A673 (cell line): ENCODE measurements around the gene TTC12. TPM values are rescaled to one million over a fixed set of nuclear protein-coding genes. Genes with fewer than 3 reads are reported as not detected.

Experiments used
- BruUV-seq: library from RNA; stranded (reverse); fragments of 400-500 nt; replicated peaks from 2 replicates; lab custom pipeline; 2021; lab: Mats Ljungman, UMichigan
- CTCF ChIA-PET: fragments of 300-600 bp; sonication (Branson Sonifier 250); formaldehyde crosslinking; loops from one replicate; lab custom pipeline; 2022; ENCODE audit warnings: antibody characterized with exemption; lab: Charles Lee
- POLR2A ChIA-PET: fragments of 300-600 bp; sonication (Branson Sonifier 250); formaldehyde crosslinking; loops from one replicate; lab custom pipeline; 2022; ENCODE audit warnings: antibody characterized with exemption; ENCODE audit not compliant: low non-redundant PET; lab: Charles Lee
- DNase-seq: peaks from one replicate; pipeline ENCODE4 v3.0.0-alpha.2; 2015; ENCODE audit warnings: low spot score
- H3K27ac ChIP-seq: fragments of 200-600 bp; sonication (generic); 2 replicates; pipeline ENCODE4 v1.5.1; 2016; ENCODE audit warnings: mixed run types, low read depth, mild to moderate bottlenecking, mixed read lengths, antibody characterized with exemption, low read length; ENCODE audit not compliant: poor library complexity, severe bottlenecking
- H3K27me3 ChIP-seq: fragments of 200-600 bp; sonication (generic); replicated peaks from 2 replicates; pipeline ENCODE4 v1.6.1; 2017; ENCODE audit warnings: mixed run types, low read depth, mild to moderate bottlenecking, mixed read lengths, antibody characterized with exemption, low read length; ENCODE audit not compliant: insufficient read depth, poor library complexity
- H3K36me3 ChIP-seq: fragments of 200-600 bp; sonication (generic); 2 replicates; pipeline ENCODE4 v1.6.1; 2016; ENCODE audit warnings: mixed run types, mild to moderate bottlenecking, mixed read lengths, antibody characterized with exemption, low read length; ENCODE audit not compliant: insufficient read depth, poor library complexity, severe bottlenecking
- H3K4me1 ChIP-seq: fragments of 200-600 bp; sonication (generic); 2 replicates; pipeline ENCODE4 v1.6.1; 2017; ENCODE audit warnings: mixed run types, mild to moderate bottlenecking, mixed read lengths, antibody characterized with exemption, low read length; ENCODE audit not compliant: insufficient read depth, poor library complexity, severe bottlenecking
- H3K4me3 ChIP-seq: fragments of 200-600 bp; sonication (generic); 2 replicates; pipeline ENCODE4 v1.5.1; 2016; ENCODE audit warnings: low read depth, mixed run types, mild to moderate bottlenecking, mixed read lengths, low read length; ENCODE audit not compliant: poor library complexity, severe bottlenecking
- H3K9me3 ChIP-seq: fragments of 200-600 bp; sonication (generic); 2 replicates; pipeline ENCODE4 v1.6.1; 2016; ENCODE audit warnings: mixed run types, low read depth, mild to moderate bottlenecking, mixed read lengths, antibody characterized with exemption, low read length; ENCODE audit not compliant: poor library complexity, severe bottlenecking
- CTCF ChIP-seq: fragments of 300-800, 200-600 bp; sonication (generic); conservative IDR thresholded peaks from 2 replicates; pipeline ENCODE4 v1.5.1; 2017; ENCODE audit warnings: low read depth, mild to moderate bottlenecking, antibody characterized with exemption, low read length, moderate library complexity, mixed read lengths
- EZH2 ChIP-seq: fragments of 200-600 bp; sonication (generic); IDR thresholded peaks from 2 replicates; pipeline ENCODE4 v1.6.1; 2017; ENCODE audit warnings: borderline replicate concordance, low read depth, mild to moderate bottlenecking, mixed read lengths, antibody characterized with exemption, low read length; ENCODE audit not compliant: poor library complexity, severe bottlenecking
- intact Hi-C: fragments of 100-400 bp; cut with micrococcal nuclease; formaldehyde crosslinking; loops from one replicate; pipeline ENCODE4 v1.10.0; 2022; ENCODE audit not compliant: unreplicated experiment
- total RNA-seq: library from RNA; stranded (reverse); gene quantifications from 2 replicates; pipeline ENCODE4 v1.2.3, GENCODE V29; 2021

TTC12 gene
- total RNA-seq, 1 experiment from 2014 or later, result not detected

GRCh38 chr11:113289431-113290187 lies 24.8 kb upstream of the TTC12 start:
- no peaks in the 10 kb centered on the region for H3K36me3 ChIP-seq
- intact Hi-C loops, result loop anchor here (1.0 to 5.0 kb wide), 7 partner anchors 171 to 1069 kb away; partner anchors contain the start of gene NCAM1
- peak; percentile 83 for DNase-seq
- no peaks in the 10 kb centered on the region for H3K4me1 ChIP-seq
- H3K4me3 ChIP-seq, result no peak overlapping the region
- no TSS peak for BruUV-seq
- TF ChIP-seq EZH2 (no peak), CTCF (peak; percentile 95)
- H3K27ac ChIP-seq, result no peak overlapping the region
- ChIA-PET POLR2A (interaction anchor here (0.7 kb wide), 1 partner anchor 1009 kb away, joined by 5 read pairs; no protein-coding TSS in a partner anchor), CTCF (interaction anchor here (0.5 to 3.6 kb wide), 18 partner anchors 39 to 1001 kb away, joined by 3 to 41 read pairs (median 4); no protein-coding TSS in a partner anchor)
- no peaks in the 10 kb centered on the region for H3K27me3 ChIP-seq
- H3K9me3 ChIP-seq, result no peaks in the 10 kb centered on the region

GRCh38 chr11:113293936-113294335 lies 20.4 kb upstream of the TTC12 start:
- no peak for DNase-seq
- ChIA-PET POLR2A (no interaction called here), CTCF (no interaction called here)
- BruUV-seq, result no TSS peak
- no peaks in the 10 kb centered on the region for H3K27me3 ChIP-seq
- intact Hi-C loops, result no loop called here
- no peaks in the 10 kb centered on the region for H3K36me3 ChIP-seq
- TF ChIP-seq CTCF (no peak), EZH2 (no peak)
- H3K9me3 ChIP-seq, result no peaks in the 10 kb centered on the region
- H3K4me3 ChIP-seq, result no peak overlapping the region
- H3K4me1 ChIP-seq, result peaks cover 14% of the 10 kb centered on the region
- H3K27ac ChIP-seq, result no peak overlapping the region

GRCh38 chr11:113295993-113296392 lies 18.4 kb upstream of the TTC12 start:
- H3K4me3 ChIP-seq, result no peak overlapping the region
- DNase-seq, result no peak
- H3K36me3 ChIP-seq, result no peaks in the 10 kb centered on the region
- no peaks in the 10 kb centered on the region for H3K9me3 ChIP-seq
- intact Hi-C loops, result no loop called here
- H3K27ac ChIP-seq, result no peak overlapping the region
- peaks cover 14% of the 10 kb centered on the region for H3K4me1 ChIP-seq
- POLR2A ChIA-PET, result no interaction called here
- CTCF ChIA-PET, result no interaction called here
- TF ChIP-seq EZH2 (no peak), CTCF (no peak)
- peaks cover 8% of the 10 kb centered on the region for H3K27me3 ChIP-seq
- no TSS peak for BruUV-seq
